KOPT-K1 (cell line): ENCODE results near the gene FHIT.

ENCODE experiments used
- H3K27ac ChIP-seq: fragments of 200-600 bp; sonication (generic); 2 replicates; pipeline ENCODE4 v1.5.1; 2016; ENCODE audit warnings: antibody characterized with exemption, mild to moderate bottlenecking, low read depth, low read length; ENCODE audit not compliant: poor library complexity, severe bottlenecking
- H3K36me3 ChIP-seq: fragments of 200-600 bp; sonication (generic); 2 replicates; pipeline ENCODE4 v1.5.1; 2017; ENCODE audit warnings: antibody characterized with exemption, mild to moderate bottlenecking, low read length, moderate library complexity; ENCODE audit not compliant: insufficient read depth
- H3K9me3 ChIP-seq: fragments of 200-600 bp; sonication (generic); 2 replicates; pipeline ENCODE4 v1.5.1; 2017; ENCODE audit warnings: antibody characterized with exemption, low read length, mild to moderate bottlenecking; ENCODE audit not compliant: insufficient read depth, poor library complexity, severe bottlenecking

FHIT gene

GRCh38 chr3:60363817-60364216, 887.4 kb downstream of the FHIT start:
- Histone ChIP-seq H3K36me3 (no peaks in the 10 kb centered on the region), H3K27ac (no peak overlapping the region), H3K9me3 (no peaks in the 10 kb centered on the region)

- Histone ChIP-seq H3K36me3 (no peaks in the 10 kb centered on the region), H3K9me3 (no peaks in the 10 kb centered on the region), H3K27ac (no peak overlapping the region)
Measured at GRCh38 chr3:60355825-60356224, 895.4 kb downstream of the FHIT start.

- no peaks in the 10 kb centered on the region for H3K9me3 ChIP-seq
- no peak overlapping the region for H3K27ac ChIP-seq
- H3K36me3 ChIP-seq = no peaks in the 10 kb centered on the region
Measured at GRCh38 chr3:60351481-60351880, 899.8 kb downstream of the FHIT start.

- H3K27ac ChIP-seq = no peak overlapping the region
- H3K9me3 ChIP-seq = peaks cover 3% of the 10 kb centered on the region
- no peaks in the 10 kb centered on the region for H3K36me3 ChIP-seq
Measured at GRCh38 chr3:60344340-60344739, 906.9 kb downstream of the FHIT start.

DNA sequence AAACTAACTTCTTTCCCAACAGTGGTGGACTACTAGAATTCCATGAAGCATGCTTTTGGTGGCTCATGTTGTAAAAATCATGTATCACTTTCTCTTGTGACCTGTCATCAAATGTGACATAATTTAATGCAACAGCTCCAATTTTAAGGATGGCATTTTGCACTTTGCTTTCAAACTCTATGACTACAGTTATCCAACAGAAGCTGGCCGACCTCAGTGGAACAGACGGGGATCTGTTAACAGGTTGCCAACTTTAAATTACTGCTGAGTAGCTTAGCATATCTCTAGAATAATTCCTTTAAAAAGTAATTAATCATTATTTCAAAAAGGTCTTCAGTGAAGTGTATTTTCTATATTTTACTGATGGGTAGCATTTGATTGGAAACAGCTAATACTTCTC, 907.4 kb downstream of the FHIT start:
- H3K9me3 ChIP-seq = peaks cover 3% of the 10 kb centered on the region
- no peak overlapping the region for H3K27ac ChIP-seq
- H3K36me3 ChIP-seq = no peaks in the 10 kb centered on the region

DNA sequence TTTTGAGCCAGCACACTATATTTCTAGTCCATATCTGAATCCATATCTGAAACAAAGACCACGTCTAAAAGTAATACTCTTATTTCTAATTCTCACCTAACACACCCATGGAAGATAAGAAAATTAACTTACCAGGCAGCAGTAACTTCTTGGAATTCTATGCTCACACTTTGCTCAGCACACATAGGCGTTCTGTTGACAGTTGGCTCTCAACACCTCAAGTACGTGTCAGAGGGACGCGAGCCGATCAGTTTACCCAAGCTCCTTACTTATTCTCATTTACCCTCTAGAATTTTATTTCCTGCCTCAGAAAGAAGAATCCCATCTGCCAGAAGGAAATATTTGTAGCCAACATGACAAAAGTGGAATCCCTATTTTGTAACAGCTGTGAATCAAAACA, 911.9 kb downstream of the FHIT start:
- Histone ChIP-seq H3K36me3 (no peaks in the 10 kb centered on the region), H3K9me3 (peaks cover 3% of the 10 kb centered on the region), H3K27ac (no peak overlapping the region)

DNA sequence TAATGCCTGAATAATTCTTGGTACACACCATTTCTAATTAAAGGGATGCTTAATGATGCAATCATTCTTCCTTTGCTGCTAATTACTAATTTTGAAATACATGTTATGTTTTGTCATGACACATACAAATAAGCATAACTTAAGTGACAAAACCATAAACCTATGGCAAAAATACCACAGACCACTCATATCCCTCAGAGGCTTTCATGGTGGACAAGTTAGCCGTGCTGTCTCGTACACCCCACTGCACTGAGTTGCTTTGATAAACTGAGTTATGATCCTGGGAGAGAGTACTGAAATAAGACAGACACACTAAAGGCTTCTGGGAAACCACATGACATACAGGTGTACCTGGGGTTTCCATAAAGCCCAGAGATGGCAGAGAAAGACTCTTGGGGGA, 913.8 kb downstream of the FHIT start:
- Histone ChIP-seq H3K27ac (no peak overlapping the region), H3K9me3 (peaks cover 3% of the 10 kb centered on the region)

DNA sequence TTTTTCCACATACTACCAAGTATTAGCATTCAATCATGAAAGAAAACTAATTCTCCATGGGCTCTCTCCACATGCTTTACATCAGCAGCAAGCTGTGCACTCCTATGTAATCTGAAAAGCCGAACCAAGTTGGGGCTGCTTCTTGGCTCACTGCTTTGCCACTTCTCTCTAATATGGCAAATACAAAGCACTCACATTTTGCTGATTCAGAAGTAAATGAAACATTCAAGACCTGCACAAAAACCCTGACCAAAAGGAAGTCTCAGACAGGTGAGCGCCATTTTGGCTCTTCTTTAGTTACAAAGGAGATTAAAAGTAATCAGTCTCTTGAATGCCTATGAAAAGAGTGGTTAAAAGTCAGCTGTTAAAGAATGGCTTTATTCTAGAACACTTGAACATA, 915.2 kb downstream of the FHIT start:
- Histone ChIP-seq H3K9me3 (no peaks in the 10 kb centered on the region), H3K36me3 (no peaks in the 10 kb centered on the region), H3K27ac (no peak overlapping the region)

More for the DNA sequence above, 913.8 kb downstream of the FHIT start:
- no peaks in the 10 kb centered on the region for H3K36me3 ChIP-seq

GRCh38 chr3:60333710-60334109, 917.5 kb downstream of the FHIT start:
- Histone ChIP-seq H3K9me3 (no peaks in the 10 kb centered on the region), H3K27ac (no peak overlapping the region), H3K36me3 (no peaks in the 10 kb centered on the region)

DNA sequence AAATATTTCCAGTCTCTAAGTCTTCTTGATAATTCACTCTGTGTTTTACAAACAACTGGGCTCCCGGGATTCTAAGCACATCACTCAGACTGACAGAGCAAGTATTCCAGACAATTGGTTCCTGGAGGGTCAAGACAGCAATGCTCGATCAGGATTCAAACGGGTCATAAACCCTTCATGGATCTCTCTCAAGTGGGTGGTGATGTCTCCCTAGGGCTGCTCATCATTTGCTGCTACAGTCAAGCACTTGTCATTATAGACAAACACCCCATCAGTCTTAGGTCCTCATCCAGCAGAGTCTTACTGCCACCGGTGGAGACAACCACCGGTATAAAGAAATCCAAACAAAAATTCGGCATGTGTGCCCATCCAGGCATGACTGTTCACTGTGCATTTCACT, 921.1 kb downstream of the FHIT start:
- no peak overlapping the region for H3K27ac ChIP-seq
- H3K9me3 ChIP-seq = no peaks in the 10 kb centered on the region
- no peaks in the 10 kb centered on the region for H3K36me3 ChIP-seq

DNA sequence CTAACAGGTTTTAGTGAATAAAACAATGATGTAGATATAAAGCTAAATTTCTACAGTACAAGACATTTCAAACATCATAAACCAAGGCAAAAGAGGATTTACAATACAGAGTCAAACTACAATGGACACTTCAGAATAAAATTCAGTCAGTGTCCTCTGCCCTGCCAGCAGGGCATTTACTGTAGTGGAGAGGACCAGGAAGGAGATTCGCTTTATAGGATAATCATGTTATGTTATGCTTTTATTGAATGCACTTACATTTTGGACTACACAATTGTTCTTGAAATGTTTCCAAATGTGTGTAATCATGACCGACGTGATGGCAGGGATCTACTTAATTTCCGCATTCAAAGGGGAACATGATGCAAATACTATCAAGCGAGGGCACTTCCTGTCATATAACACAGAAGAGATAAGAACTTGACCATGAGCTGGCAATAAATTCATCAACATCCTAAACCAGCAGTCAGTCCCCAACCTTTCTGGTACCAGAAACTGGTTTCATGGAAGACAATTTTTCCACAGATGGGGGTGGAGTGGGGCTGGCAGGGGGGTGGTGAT, 925.6 kb downstream of the FHIT start:
- no peaks in the 10 kb centered on the region for H3K9me3 ChIP-seq
- no peak overlapping the region for H3K27ac ChIP-seq
- no peaks in the 10 kb centered on the region for H3K36me3 ChIP-seq

GRCh38 chr3:60323651-60324050, 927.6 kb downstream of the FHIT start:
- no peaks in the 10 kb centered on the region for H3K9me3 ChIP-seq
- no peak overlapping the region for H3K27ac ChIP-seq
- H3K36me3 ChIP-seq = no peaks in the 10 kb centered on the region

DNA sequence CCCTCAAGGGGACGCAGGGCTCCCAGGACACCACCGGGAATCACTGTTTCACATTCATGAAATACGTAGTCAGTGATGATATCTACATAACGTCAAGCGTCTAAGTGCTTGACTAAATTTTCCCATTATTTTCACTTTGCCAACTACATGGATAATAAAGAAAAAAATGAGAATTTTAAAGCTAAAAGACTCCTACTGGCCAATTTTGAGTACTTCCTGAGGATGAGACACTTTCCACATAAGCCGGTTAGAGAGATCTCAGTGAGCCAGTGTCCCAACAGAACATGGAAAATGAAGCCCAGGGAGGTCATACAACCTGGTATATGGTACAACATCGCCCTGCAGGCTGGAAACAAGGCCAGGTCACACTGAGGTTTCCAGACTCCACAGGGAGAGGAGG, 928.1 kb downstream of the FHIT start:
- H3K27ac ChIP-seq = no peak overlapping the region
- no peaks in the 10 kb centered on the region for H3K9me3 ChIP-seq
- H3K36me3 ChIP-seq = no peaks in the 10 kb centered on the region

DNA sequence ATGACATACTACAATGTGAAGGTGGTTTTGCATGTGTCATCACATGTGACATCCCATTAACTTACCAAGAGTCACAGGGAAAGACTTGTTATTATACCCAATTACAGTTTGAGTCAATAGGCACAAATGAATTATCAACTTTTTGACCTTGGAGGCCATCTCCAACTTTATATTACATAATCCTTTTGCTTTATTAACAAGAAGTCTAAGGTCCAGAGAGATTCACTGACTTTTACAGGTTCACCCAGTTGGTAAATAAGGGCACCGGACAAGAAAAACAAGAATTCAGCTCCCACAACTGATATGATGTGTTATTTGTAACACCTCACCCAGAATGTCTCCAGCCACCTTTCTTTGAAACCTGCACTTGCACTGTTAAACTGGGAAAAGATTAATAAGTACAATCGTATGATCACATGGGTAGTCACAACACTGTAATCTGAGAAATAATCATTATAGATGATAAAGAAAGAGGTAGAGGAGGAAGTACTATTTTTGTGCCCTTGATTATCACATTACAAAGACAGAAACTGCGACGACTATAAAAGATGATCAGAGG, 928.9 kb downstream of the FHIT start:
- H3K9me3 ChIP-seq = no peaks in the 10 kb centered on the region
- no peak overlapping the region for H3K27ac ChIP-seq
- no peaks in the 10 kb centered on the region for H3K36me3 ChIP-seq

GRCh38 chr3:60319179-60319858, 931.9 kb downstream of the FHIT start:
- H3K9me3 ChIP-seq = no peaks in the 10 kb centered on the region
- no peak overlapping the region for H3K27ac ChIP-seq

More at GRCh38 chr3:60319179-60319858, 931.9 kb downstream of the FHIT start:
- no peaks in the 10 kb centered on the region for H3K36me3 ChIP-seq
